ENCODE measurements around the gene OR51A4. TPM values are rescaled to one million over a fixed set of nuclear protein-coding genes. Genes with fewer than 3 reads are reported as not detected.

The OR51A4 gene
- total RNA-seq, 1 donor from 2014 or later = not detected

DNA sequence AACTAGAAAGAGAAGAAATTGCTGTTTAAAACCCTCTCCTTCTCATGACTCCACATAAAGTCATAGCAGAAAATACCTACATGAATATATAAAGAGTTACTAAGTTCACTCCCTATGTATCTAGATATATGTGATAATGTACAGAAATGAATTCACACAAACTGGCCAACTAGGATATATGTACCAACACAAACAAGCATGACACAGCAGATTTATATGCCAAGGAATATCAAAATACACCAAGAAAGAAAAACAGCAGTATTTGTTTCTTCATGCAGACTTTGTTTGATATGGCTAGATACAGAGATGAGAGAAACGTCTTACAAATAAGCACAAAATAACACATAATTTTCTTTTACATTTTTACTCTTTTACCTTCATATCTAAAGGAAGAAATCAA, 25.1 kb downstream of the OR51A4 start:
- intact Hi-C loops (cut with micrococcal nuclease) = no loop called here
- Mint-ChIP-seq H3K36me3 (ENCODE audit: low read depth) (no peaks in the 10 kb centered on the region), H3K4me1 (no peaks in the 10 kb centered on the region), H3K27ac (no peak overlapping the region), H3K9me3 (no peaks in the 10 kb centered on the region), H3K27me3 (no peaks in the 10 kb centered on the region), H3K4me3 (no peak overlapping the region)
- DNase-seq = no peak

GRCh38 chr11:4921796-4922195, 25.6 kb downstream of the OR51A4 start:
- intact Hi-C loops (cut with micrococcal nuclease) = no loop called here
- Mint-ChIP-seq H3K9me3 (no peaks in the 10 kb centered on the region), H3K4me1 (no peaks in the 10 kb centered on the region), H3K36me3 (ENCODE audit: low read depth) (no peaks in the 10 kb centered on the region), H3K27me3 (no peaks in the 10 kb centered on the region), H3K27ac (no peak overlapping the region), H3K4me3 (no peak overlapping the region)
- no peak for DNase-seq

GRCh38 chr11:4919250-4919649, 28.2 kb downstream of the OR51A4 start, which contains the start of gene OR51G2:
TSS of gene OR51G2 (minus strand) at chr11:4919350. CDS start at chr11:4915663, 3,687 bp downstream.
- Mint-ChIP-seq H3K4me1 (no peaks in the 10 kb centered on the region), H3K9me3 (no peaks in the 10 kb centered on the region), H3K36me3 (ENCODE audit: low read depth) (no peaks in the 10 kb centered on the region), H3K27me3 (no peaks in the 10 kb centered on the region), H3K27ac (no peak within 1 kb of the TSS), H3K4me3 (no peak within 1 kb of the TSS)
- intact Hi-C loops (cut with micrococcal nuclease) = no loop called here
- no peak for DNase-seq

GRCh38 chr11:4916581-4916980, 30.8 kb downstream of the OR51A4 start:
- Mint-ChIP-seq H3K36me3 (ENCODE audit: low read depth) (no peaks in the 10 kb centered on the region), H3K9me3 (no peaks in the 10 kb centered on the region), H3K27me3 (peaks cover under 1% of the 10 kb centered on the region), H3K4me1 (no peaks in the 10 kb centered on the region), H3K27ac (no peak overlapping the region), H3K4me3 (no peak overlapping the region)
- no peak for DNase-seq
- intact Hi-C loops (cut with micrococcal nuclease) = no loop called here

GRCh38 chr11:4903484-4903883, 43.9 kb downstream of the OR51A4 start, which contains the start of gene OR51A7:
TSS of gene OR51A7 (plus strand) at chr11:4903783. CDS start at chr11:4907370, 3,587 bp downstream.
- Mint-ChIP-seq H3K9me3 (no peaks in the 10 kb centered on the region), H3K4me1 (no peaks in the 10 kb centered on the region), H3K4me3 (no peak within 1 kb of the TSS)

More at GRCh38 chr11:4903484-4903883, 43.9 kb downstream of the OR51A4 start, which contains the start of gene OR51A7:
- intact Hi-C loops (cut with micrococcal nuclease) = no loop called here
- DNase-seq = no peak
- no peaks in the 10 kb centered on the region for H3K27me3 Mint-ChIP-seq
- no peak within 1 kb of the TSS for H3K27ac Mint-ChIP-seq
- H3K36me3 Mint-ChIP-seq (ENCODE audit: low read depth) = no peaks in the 10 kb centered on the region

Other genes with a start within 250 kb of the OR51A4 start
- not detected in 2 replicates for gene OR51E2, start 249.8 kb downstream of the OR51A4 start, total RNA-seq
- not detected in 2 replicates for gene MMP26, start 242.8 kb downstream of the OR51A4 start, total RNA-seq
- gene OR51F1, start 177.7 kb downstream of the OR51A4 start, total RNA-seq = not detected in 2 replicates
- gene OR52R1, start 143.2 kb downstream of the OR51A4 start, total RNA-seq = not detected in 2 replicates
- not detected in 2 replicates for gene OR51F2, start 126.3 kb downstream of the OR51A4 start, total RNA-seq
- not detected in 2 replicates for gene OR51S1, start 98.4 kb downstream of the OR51A4 start, total RNA-seq
- gene OR51T1, start 65.7 kb downstream of the OR51A4 start, total RNA-seq = not detected in 2 replicates
- not detected in 2 replicates for gene OR51A7, start 43.8 kb downstream of the OR51A4 start, total RNA-seq
- not detected in 2 replicates for gene OR51G2, start 28.3 kb downstream of the OR51A4 start, total RNA-seq
- gene OR51G1, start 23.3 kb downstream of the OR51A4 start, total RNA-seq = not detected in 2 replicates
- not detected in 2 replicates for gene OR51A2, start 8.1 kb upstream of the OR51A4 start, total RNA-seq
- not detected in 2 replicates for gene OR51L1, start 47.2 kb upstream of the OR51A4 start, total RNA-seq
- gene OR52J3, start 98.9 kb upstream of the OR51A4 start, total RNA-seq = not detected in 2 replicates
- gene OR52E2, start 112.0 kb upstream of the OR51A4 start, total RNA-seq = not detected in 2 replicates
- gene OR52E1, start 122.0 kb upstream of the OR51A4 start, total RNA-seq = not detected in 2 replicates
- not detected in 2 replicates for gene OR52A5, start 190.8 kb upstream of the OR51A4 start, total RNA-seq
- not detected in 2 replicates for gene OR52A1, start 207.2 kb upstream of the OR51A4 start, total RNA-seq